CD4-positive, alpha-beta memory T cell (primary cell): Measurements from ENCODE around the gene IL34. TPM values are rescaled to one million over a fixed set of nuclear protein-coding genes. Genes with fewer than 3 reads are reported as not detected.
"Not testable (repeated sequence)": the region's sequence is repeated elsewhere in the genome, so short reads cannot be mapped to it uniquely, and the experiment has no call there.

Experiments
- CTCF ChIA-PET: fragments of 350-600 bp; sonication (Branson Sonifier 250); formaldehyde crosslinking; loops from one replicate; lab custom pipeline; 2021; ENCODE audit warnings: inconsistent platforms; ENCODE audit not compliant: partially characterized antibody; lab: Charles Lee
- POLR2A ChIA-PET: fragments of 350-600 bp; sonication (Branson Sonifier 250); formaldehyde crosslinking; loops from one replicate; lab custom pipeline; 2021; ENCODE audit not compliant: partially characterized antibody; lab: Charles Lee
- DNase-seq, 5 donors: peaks; one replicate each; pipeline versions ENCODE4 v3.0.0 to v3.0.0-alpha.2; 2020 to 2022; ENCODE audit warnings: mixed read lengths in 1 of 5
- H3K27ac ChIP-seq: one replicate; pipeline ENCODE4 v1.7.0; 2013; ENCODE audit warnings: low read depth, low read length
- H3K27me3 ChIP-seq: 2 replicates; pipeline ENCODE4 v1.7.0; 2013; ENCODE audit warnings: mild to moderate bottlenecking, low read length, moderate library complexity; ENCODE audit not compliant: insufficient read depth
- H3K36me3 ChIP-seq: 2 replicates; pipeline ENCODE4 v1.7.0; 2013; ENCODE audit warnings: mild to moderate bottlenecking, low read length, moderate library complexity; ENCODE audit not compliant: insufficient read depth
- H3K4me1 ChIP-seq: 2 replicates; pipeline ENCODE4 v1.7.0; 2013; ENCODE audit warnings: mild to moderate bottlenecking, low read length, moderate library complexity; ENCODE audit not compliant: insufficient read depth
- H3K4me3 ChIP-seq, 2 donors: one replicate each; pipeline ENCODE4 v1.7.0; 2013; ENCODE audit warnings: low read length in 2 of 2, mild to moderate bottlenecking in 1 of 2
- H3K9me3 ChIP-seq, 2 donors: one replicate each; pipeline ENCODE4 v1.7.0; 2013; ENCODE audit warnings: low read length in 2 of 2, control low read depth in 1 of 2; ENCODE audit not compliant: control insufficient read depth in 1 of 2
- H3K27ac Mint-ChIP-seq, 7 donors: one replicate each; pipeline ENCODE4 v1.8.0; 2020 to 2021; ENCODE audit warnings: mixed read lengths in 7 of 7, mild to moderate bottlenecking in 6 of 7, inconsistent platforms in 3 of 7, moderate library complexity in 3 of 7
- H3K27me3 Mint-ChIP-seq, 2 donors: one replicate each; pipeline ENCODE4 v1.8.0; 2020 to 2021; ENCODE audit warnings: mixed read lengths in 2 of 2
- H3K36me3 Mint-ChIP-seq, 2 donors: one replicate each; pipeline ENCODE4 v1.8.0; 2020 to 2021; ENCODE audit warnings: mixed read lengths in 2 of 2, inconsistent platforms in 1 of 2, mild to moderate bottlenecking in 1 of 2
- H3K4me1 Mint-ChIP-seq, 4 donors: one replicate each; pipeline ENCODE4 v1.8.0; 2020 to 2021; ENCODE audit warnings: mixed read lengths in 4 of 4, mild to moderate bottlenecking in 1 of 4
- H3K4me3 Mint-ChIP-seq, 8 donors: one replicate each; pipeline ENCODE4 v1.8.0; 2020 to 2021; ENCODE audit warnings: mixed read lengths in 8 of 8, mild to moderate bottlenecking in 7 of 8, moderate library complexity in 6 of 8, inconsistent platforms in 3 of 8
- H3K9me3 Mint-ChIP-seq, 8 donors: one replicate each; pipeline ENCODE4 v1.8.0; 2020 to 2021; ENCODE audit warnings: mixed read lengths in 8 of 8, mild to moderate bottlenecking in 5 of 8, inconsistent platforms in 3 of 8, moderate library complexity in 1 of 8
- intact Hi-C: fragments of 100-400 bp; cut with micrococcal nuclease; formaldehyde crosslinking; loops from one replicate; pipeline ENCODE4 v1.15.1; 2023
- polyA plus RNA-seq, 2 donors: library from polyadenylated mRNA; unstranded; fragments of 300-500 nt; fragmentation: Illumina TruSeq; gene quantifications; one replicate each; pipeline ENCODE4 v1.2.3, GENCODE V29; 2021
- total RNA-seq, 2 experiments: library from RNA; stranded (reverse); gene quantifications; one replicate each; pipeline ENCODE4 v1.2.3, GENCODE V29; 2021

The IL34 gene
- total and polyA plus RNA-seq, 4 experiments from 2014 or later, result not detected

DNA sequence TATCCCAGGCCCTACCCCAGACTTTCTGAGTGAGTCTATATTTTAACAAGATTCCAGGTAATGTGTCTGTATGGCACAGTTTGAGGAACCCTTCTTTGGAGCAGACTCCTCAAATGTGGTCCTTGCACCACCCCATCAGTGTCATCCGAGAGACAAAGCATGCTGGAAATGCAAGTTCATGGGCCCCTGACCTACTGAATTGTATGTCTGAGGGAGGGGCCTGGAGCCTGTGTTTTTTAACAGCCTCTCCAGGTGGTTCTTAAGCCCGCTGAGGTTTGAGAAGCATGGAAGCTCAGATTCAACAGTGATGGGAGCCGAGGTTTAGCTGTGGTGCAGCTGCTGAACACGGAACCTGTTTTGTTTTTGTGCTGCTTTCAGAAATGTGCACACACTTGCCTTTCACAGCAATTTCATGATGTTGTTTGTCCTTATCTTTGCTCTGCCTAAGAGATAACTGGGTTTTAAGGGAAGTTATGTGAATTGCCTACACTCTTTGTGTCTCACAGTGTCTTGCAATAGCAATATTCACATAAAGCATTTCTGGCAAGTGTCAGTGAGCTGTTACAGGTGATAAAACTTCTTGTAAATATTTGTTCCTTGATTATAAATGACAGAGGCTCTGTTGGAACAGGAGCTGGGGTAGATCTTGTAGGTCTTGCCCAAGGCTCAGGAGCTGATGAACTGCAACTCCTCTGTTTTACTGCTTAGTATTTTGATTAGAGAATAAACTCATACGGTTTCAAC lies 32.0 kb upstream of the IL34 start:
- Mint-ChIP-seq H3K9me3 (no peaks in the 10 kb centered on the region), H3K27me3 (peaks cover 0 to 1% of the 10 kb centered on the region in 2 donors), H3K36me3 (no peaks in the 10 kb centered on the region), H3K4me3 (no peak overlapping the region), H3K27ac (no peak overlapping the region), H3K4me1 (no peaks in the 10 kb centered on the region)
- Histone ChIP-seq H3K27ac (no peak overlapping the region), H3K36me3 (no peaks in the 10 kb centered on the region), H3K4me1 (no peaks in the 10 kb centered on the region), H3K27me3 (no peaks in the 10 kb centered on the region), H3K9me3 (no peaks in the 10 kb centered on the region), H3K4me3 (no peak overlapping the region)
- ChIA-PET CTCF (interaction anchor here (0.5 kb wide), 1 partner anchor 47 kb away, joined by 4 read pairs; no protein-coding TSS in a partner anchor), POLR2A (no interaction called here)
- intact Hi-C loops, result no loop called here
- DNase-seq, result no peak

DNA sequence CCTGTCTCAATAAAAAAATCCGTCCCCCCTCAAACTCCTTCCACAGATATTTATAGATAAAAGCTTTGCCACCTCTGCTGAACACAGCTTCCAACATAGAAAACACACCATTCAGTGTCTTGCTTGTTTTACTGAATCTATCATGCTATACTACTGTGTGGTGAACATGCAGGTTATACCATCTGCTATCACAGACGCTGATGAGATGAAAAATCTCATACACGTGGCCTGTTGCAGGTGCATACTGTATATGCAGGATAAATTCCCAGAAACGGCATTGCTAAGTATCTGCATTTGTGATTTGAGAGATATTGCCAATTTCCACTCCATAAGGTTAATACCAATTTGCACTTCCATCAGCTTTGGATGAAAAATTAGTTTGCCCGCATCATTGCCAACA lies 30.4 kb upstream of the IL34 start:
- H3K27me3 Mint-ChIP-seq, result peaks cover 0 to 1% of the 10 kb centered on the region in 2 donors
- H3K4me3 Mint-ChIP-seq, result no peak overlapping the region
- no peaks in the 10 kb centered on the region for H3K27me3 ChIP-seq
- H3K4me1 ChIP-seq, result no peaks in the 10 kb centered on the region
- CTCF ChIA-PET, result no interaction called here
- POLR2A ChIA-PET, result no interaction called here
- no peak overlapping the region for H3K27ac Mint-ChIP-seq
- H3K36me3 Mint-ChIP-seq, result no peaks in the 10 kb centered on the region
- H3K4me3 ChIP-seq, result no peak overlapping the region
- DNase-seq, result no peak
- H3K4me1 Mint-ChIP-seq, result no peaks in the 10 kb centered on the region
- H3K36me3 ChIP-seq, result no peaks in the 10 kb centered on the region
- H3K9me3 ChIP-seq, result no peaks in the 10 kb centered on the region
- H3K27ac ChIP-seq, result no peak overlapping the region
- H3K9me3 Mint-ChIP-seq, result no peaks in the 10 kb centered on the region
- intact Hi-C loops, result no loop called here

DNA sequence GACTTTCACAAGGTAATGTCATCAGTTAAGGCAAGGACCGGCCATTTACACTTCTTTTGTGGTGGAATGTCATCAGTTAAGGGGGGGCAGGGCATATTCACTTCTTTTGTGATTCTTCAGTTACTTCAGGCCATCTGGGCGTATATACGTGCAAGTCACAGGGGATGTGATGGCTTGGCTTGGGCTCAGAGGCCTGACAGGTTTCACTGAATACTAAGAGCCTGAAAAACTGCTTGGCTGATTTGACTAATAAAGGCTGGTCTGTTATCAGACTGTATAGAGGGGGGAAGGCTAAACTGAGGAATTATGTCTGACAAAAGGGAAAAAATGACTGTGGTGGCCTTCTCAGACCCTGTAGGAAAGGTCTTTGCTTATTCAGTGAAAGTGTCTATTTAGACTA lies 24.5 kb upstream of the IL34 start:
- H3K27ac ChIP-seq, DNase-seq, H3K27me3 Mint-ChIP-seq, CTCF ChIA-PET, H3K36me3 ChIP-seq, H3K4me3 ChIP-seq, H3K36me3 Mint-ChIP-seq, H3K4me3 Mint-ChIP-seq, H3K27ac Mint-ChIP-seq, intact Hi-C loops, H3K9me3 Mint-ChIP-seq, H3K27me3 ChIP-seq, H3K4me1 Mint-ChIP-seq, H3K4me1 ChIP-seq, H3K9me3 ChIP-seq, POLR2A ChIA-PET: not testable (repeated sequence)

DNA sequence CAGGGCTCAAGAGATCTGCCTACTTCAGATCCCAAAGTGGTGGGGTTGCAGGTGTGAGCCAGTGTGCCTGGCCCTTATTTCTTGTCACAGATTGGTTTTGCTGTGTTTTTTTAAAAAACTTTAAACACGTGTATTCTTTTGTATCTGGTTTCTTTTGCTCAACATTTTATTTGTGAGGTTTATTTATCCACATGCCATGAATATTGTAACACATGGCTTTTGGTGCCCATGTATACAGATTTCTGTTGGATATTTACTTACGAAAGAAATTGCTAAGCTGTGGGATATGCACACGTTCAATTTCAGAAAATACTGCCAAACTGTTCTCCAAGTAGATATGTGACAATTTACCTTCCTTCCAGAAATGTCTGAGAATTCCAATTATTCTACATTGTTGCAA lies 18.7 kb upstream of the IL34 start:
- Histone ChIP-seq H3K27me3 (no peaks in the 10 kb centered on the region), H3K9me3 (no peaks in the 10 kb centered on the region), H3K4me3 (no peak overlapping the region), H3K4me1 (no peaks in the 10 kb centered on the region), H3K36me3 (no peaks in the 10 kb centered on the region), H3K27ac (no peak overlapping the region)
- H3K36me3 Mint-ChIP-seq, result peaks cover 0 to 3% of the 10 kb centered on the region in 2 donors
- ChIA-PET POLR2A (no interaction called here), CTCF (no interaction called here)
- DNase-seq, result no peak
- no peak overlapping the region for H3K27ac Mint-ChIP-seq
- no peak overlapping the region for H3K4me3 Mint-ChIP-seq
- peaks cover 0 to 2% (median 0%) of the 10 kb centered on the region in 4 donors for H3K4me1 Mint-ChIP-seq
- intact Hi-C loops, result no loop called here
- H3K27me3 Mint-ChIP-seq, result peaks cover 5 to 6% of the 10 kb centered on the region in 2 donors
- peaks cover 0 to 11% (median 6%) of the 10 kb centered on the region in 8 donors for H3K9me3 Mint-ChIP-seq

- Histone ChIP-seq H3K27me3 (no peaks in the 10 kb centered on the region), H3K27ac (no peak overlapping the region), H3K4me1 (no peaks in the 10 kb centered on the region), H3K9me3 (no peaks in the 10 kb centered on the region), H3K36me3 (no peaks in the 10 kb centered on the region), H3K4me3 (no peak overlapping the region)
- no peak for DNase-seq
- intact Hi-C loops, result no loop called here
- H3K27me3 Mint-ChIP-seq, result peaks cover 1 to 4% of the 10 kb centered on the region in 2 donors
- no peak overlapping the region for H3K27ac Mint-ChIP-seq
- peaks cover 0 to 3% of the 10 kb centered on the region in 2 donors for H3K36me3 Mint-ChIP-seq
- H3K9me3 Mint-ChIP-seq, result peaks cover 0 to 11% (median 6%) of the 10 kb centered on the region in 8 donors
- CTCF ChIA-PET, result no interaction called here
- POLR2A ChIA-PET, result no interaction called here
- H3K4me3 Mint-ChIP-seq, result no peak overlapping the region
- peaks cover 0 to 2% (median 0%) of the 10 kb centered on the region in 4 donors for H3K4me1 Mint-ChIP-seq
Observed at GRCh38 chr16:70630960-70631745, 15.2 kb upstream of the IL34 start.

GRCh38 chr16:70632273-70632672 lies 14.1 kb upstream of the IL34 start:
- Mint-ChIP-seq H3K36me3 (peaks cover 0 to 3% of the 10 kb centered on the region in 2 donors), H3K4me1 (peaks cover 0 to 2% (median 0%) of the 10 kb centered on the region in 4 donors), H3K9me3 (peaks cover 0 to 11% (median 6%) of the 10 kb centered on the region in 8 donors), H3K27me3 (peaks cover 1 to 4% of the 10 kb centered on the region in 2 donors), H3K27ac (no peak overlapping the region), H3K4me3 (no peak overlapping the region)
- no peaks in the 10 kb centered on the region for H3K4me1 ChIP-seq
- no peaks in the 10 kb centered on the region for H3K27me3 ChIP-seq
- no peak overlapping the region for H3K4me3 ChIP-seq
- H3K27ac ChIP-seq, result no peak overlapping the region
- DNase-seq, result no peak
- ChIA-PET CTCF (no interaction called here), POLR2A (no interaction called here)
- H3K9me3 ChIP-seq, result no peaks in the 10 kb centered on the region
- H3K36me3 ChIP-seq, result no peaks in the 10 kb centered on the region
- intact Hi-C loops, result no loop called here

- H3K27me3 Mint-ChIP-seq, H3K4me1 Mint-ChIP-seq, H3K36me3 ChIP-seq, H3K27ac ChIP-seq, POLR2A ChIA-PET, CTCF ChIA-PET, H3K36me3 Mint-ChIP-seq, H3K4me1 ChIP-seq, H3K4me3 ChIP-seq, H3K4me3 Mint-ChIP-seq, H3K27me3 ChIP-seq, H3K27ac Mint-ChIP-seq, H3K9me3 ChIP-seq, intact Hi-C loops, DNase-seq: not testable (repeated sequence)
- H3K9me3 Mint-ChIP-seq, result peaks cover 0 to 11% (median 6%) of the 10 kb centered on the region in 8 donors
Observed at GRCh38 chr16:70633617-70634016, 12.7 kb upstream of the IL34 start.
